ENCODE data around the gene RAPGEF5. TPM values are rescaled to one million over a fixed set of nuclear protein-coding genes. Genes with fewer than 3 reads are reported as not detected.

The RAPGEF5 gene
- total and polyA plus RNA-seq, 2 donors = 6.1 to 30.5 TPM

GRCh38 chr7:22125436-22125835 lies 231.5 kb downstream of the RAPGEF5 start:
- 96% methylated on average over 6 of the region's 6 CpGs for WGBS
- Histone ChIP-seq H3K27me3 (ENCODE audit: control insufficient read depth in 2 of 2, insufficient read depth in 1 of 2, low read length in 1 of 2) (no peaks in the 10 kb centered on the region), H3K36me3 (ENCODE audit: control insufficient read depth in 2 of 2, insufficient read depth in 2 of 2, low read length in 1 of 2) (peaks cover 13 to 53% of the 10 kb centered on the region in 2 donors), H3K4me3 (ENCODE audit: low read length in 2 of 2) (no peak overlapping the region), H3K4me1 (ENCODE audit: control insufficient read depth in 2 of 2, insufficient read depth in 2 of 2, low read length in 2 of 2) (peaks cover 9 to 13% of the 10 kb centered on the region in 2 donors), H3K27ac (ENCODE audit: low read depth in 1 of 2, low read length in 1 of 2) (no peak overlapping the region), H3K9me3 (ENCODE audit: control insufficient read depth in 2 of 2, insufficient read depth in 1 of 2, low read length in 1 of 2) (no peaks in the 10 kb centered on the region)
- no peak for DNase-seq (ENCODE audit: low read depth in 6 of 9, low spot score in 9 of 9)

- DNase-seq (ENCODE audit: low read depth in 6 of 9, low spot score in 9 of 9) = no peak
- Histone ChIP-seq H3K27me3 (ENCODE audit: control insufficient read depth in 2 of 2, insufficient read depth in 1 of 2, low read length in 1 of 2) (no peaks in the 10 kb centered on the region), H3K9me3 (ENCODE audit: control insufficient read depth in 2 of 2, insufficient read depth in 1 of 2, low read length in 1 of 2) (no peaks in the 10 kb centered on the region), H3K4me1 (ENCODE audit: control insufficient read depth in 2 of 2, insufficient read depth in 2 of 2, low read length in 2 of 2) (peaks cover 9 to 13% of the 10 kb centered on the region in 2 donors), H3K27ac (ENCODE audit: low read depth in 1 of 2, low read length in 1 of 2) (no peak overlapping the region), H3K36me3 (ENCODE audit: control insufficient read depth in 2 of 2, insufficient read depth in 2 of 2, low read length in 1 of 2) (peaks cover 16 to 53% of the 10 kb centered on the region in 2 donors), H3K4me3 (ENCODE audit: low read length in 2 of 2) (no peak overlapping the region)
- 98% methylated on average over 3 of the region's 3 CpGs for WGBS
Observed at GRCh38 chr7:22124941-22125340, 232.0 kb downstream of the RAPGEF5 start.

GRCh38 chr7:22123139-22123538 lies 233.8 kb downstream of the RAPGEF5 start:
- Histone ChIP-seq H3K4me1 (ENCODE audit: control insufficient read depth in 2 of 2, insufficient read depth in 2 of 2, low read length in 2 of 2) (peaks cover 9 to 13% of the 10 kb centered on the region in 2 donors), H3K9me3 (ENCODE audit: control insufficient read depth in 2 of 2, insufficient read depth in 1 of 2, low read length in 1 of 2) (no peaks in the 10 kb centered on the region), H3K27ac (ENCODE audit: low read depth in 1 of 2, low read length in 1 of 2) (no peak overlapping the region), H3K27me3 (ENCODE audit: control insufficient read depth in 2 of 2, insufficient read depth in 1 of 2, low read length in 1 of 2) (no peaks in the 10 kb centered on the region), H3K4me3 (ENCODE audit: low read length in 2 of 2) (no peak overlapping the region), H3K36me3 (ENCODE audit: control insufficient read depth in 2 of 2, insufficient read depth in 2 of 2, low read length in 1 of 2) (peaks cover 12 to 51% of the 10 kb centered on the region in 2 donors)
- no peak for DNase-seq (ENCODE audit: low read depth in 6 of 9, low spot score in 9 of 9)
- 55% methylated on average over 5 of the region's 5 CpGs for WGBS

- H3K36me3 ChIP-seq (ENCODE audit: control insufficient read depth in 2 of 2, insufficient read depth in 2 of 2, low read length in 1 of 2) = peaks cover 19 to 54% of the 10 kb centered on the region in 2 donors
- 22% methylated on average over 8 of the region's 8 CpGs for WGBS
- H3K4me1 ChIP-seq (ENCODE audit: control insufficient read depth in 2 of 2, insufficient read depth in 2 of 2, low read length in 2 of 2) = peaks cover 9 to 13% of the 10 kb centered on the region in 2 donors
- H3K27ac ChIP-seq (ENCODE audit: low read depth in 1 of 2, low read length in 1 of 2) = peak overlapping the region in 1 of 2 donors; percentile 50
- peak in 5 of 9 donors; percentile 21 to 59 (median 28) for DNase-seq (ENCODE audit: low read depth in 6 of 9, low spot score in 9 of 9)
- H3K4me3 ChIP-seq (ENCODE audit: low read length in 2 of 2) = no peak overlapping the region
- H3K27me3 ChIP-seq (ENCODE audit: control insufficient read depth in 2 of 2, insufficient read depth in 1 of 2, low read length in 1 of 2) = no peaks in the 10 kb centered on the region
- no peaks in the 10 kb centered on the region for H3K9me3 ChIP-seq (ENCODE audit: control insufficient read depth in 2 of 2, insufficient read depth in 1 of 2, low read length in 1 of 2)
Observed at GRCh38 chr7:22121702-22122474, 235.1 kb downstream of the RAPGEF5 start.

- Histone ChIP-seq H3K4me1 (ENCODE audit: control insufficient read depth in 2 of 2, insufficient read depth in 2 of 2, low read length in 2 of 2) (peaks cover 9 to 13% of the 10 kb centered on the region in 2 donors), H3K27me3 (ENCODE audit: control insufficient read depth in 2 of 2, insufficient read depth in 1 of 2, low read length in 1 of 2) (no peaks in the 10 kb centered on the region), H3K9me3 (ENCODE audit: control insufficient read depth in 2 of 2, insufficient read depth in 1 of 2, low read length in 1 of 2) (no peaks in the 10 kb centered on the region), H3K4me3 (ENCODE audit: low read length in 2 of 2) (no peak overlapping the region), H3K27ac (ENCODE audit: low read depth in 1 of 2, low read length in 1 of 2) (no peak overlapping the region), H3K36me3 (ENCODE audit: control insufficient read depth in 2 of 2, insufficient read depth in 2 of 2, low read length in 1 of 2) (peaks cover 15 to 53% of the 10 kb centered on the region in 2 donors)
- no peak for DNase-seq (ENCODE audit: low read depth in 6 of 9, low spot score in 9 of 9)
- 98% methylated on average over 8 of the region's 8 CpGs for WGBS
Observed at GRCh38 chr7:22120391-22121053, 236.4 kb downstream of the RAPGEF5 start.

GRCh38 chr7:22117222-22117621 lies 239.7 kb downstream of the RAPGEF5 start:
- Histone ChIP-seq H3K36me3 (ENCODE audit: control insufficient read depth in 2 of 2, insufficient read depth in 2 of 2, low read length in 1 of 2) (peaks cover 10 to 48% of the 10 kb centered on the region in 2 donors), H3K27me3 (ENCODE audit: control insufficient read depth in 2 of 2, insufficient read depth in 1 of 2, low read length in 1 of 2) (no peaks in the 10 kb centered on the region), H3K9me3 (ENCODE audit: control insufficient read depth in 2 of 2, insufficient read depth in 1 of 2, low read length in 1 of 2) (no peaks in the 10 kb centered on the region), H3K4me3 (ENCODE audit: low read length in 2 of 2) (no peak overlapping the region), H3K4me1 (ENCODE audit: control insufficient read depth in 2 of 2, insufficient read depth in 2 of 2, low read length in 2 of 2) (peaks cover 3 to 8% of the 10 kb centered on the region in 2 donors), H3K27ac (ENCODE audit: low read depth in 1 of 2, low read length in 1 of 2) (no peak overlapping the region)
- DNase-seq (ENCODE audit: low read depth in 6 of 9, low spot score in 9 of 9) = no peak
- WGBS = 98% methylated on average over 6 of the region's 6 CpGs

- H3K9me3 ChIP-seq (ENCODE audit: control insufficient read depth in 2 of 2, insufficient read depth in 1 of 2, low read length in 1 of 2) = no peaks in the 10 kb centered on the region
- no peak overlapping the region for H3K4me3 ChIP-seq (ENCODE audit: low read length in 2 of 2)
- H3K27ac ChIP-seq (ENCODE audit: low read depth in 1 of 2, low read length in 1 of 2) = no peak overlapping the region
- H3K36me3 ChIP-seq (ENCODE audit: control insufficient read depth in 2 of 2, insufficient read depth in 2 of 2, low read length in 1 of 2) = peaks cover 10 to 43% of the 10 kb centered on the region in 2 donors
- H3K27me3 ChIP-seq (ENCODE audit: control insufficient read depth in 2 of 2, insufficient read depth in 1 of 2, low read length in 1 of 2) = no peaks in the 10 kb centered on the region
- peaks cover 0 to 5% of the 10 kb centered on the region in 2 donors for H3K4me1 ChIP-seq (ENCODE audit: control insufficient read depth in 2 of 2, insufficient read depth in 2 of 2, low read length in 2 of 2)
- 95% methylated on average over 7 of the region's 7 CpGs for WGBS
- no peak for DNase-seq (ENCODE audit: low read depth in 6 of 9, low spot score in 9 of 9)
Observed at GRCh38 chr7:22116451-22117030, 240.4 kb downstream of the RAPGEF5 start.

- Histone ChIP-seq H3K4me3 (ENCODE audit: low read length in 2 of 2) (no peak overlapping the region), H3K36me3 (ENCODE audit: control insufficient read depth in 2 of 2, insufficient read depth in 2 of 2, low read length in 1 of 2) (peaks cover 10 to 43% of the 10 kb centered on the region in 2 donors), H3K4me1 (ENCODE audit: control insufficient read depth in 2 of 2, insufficient read depth in 2 of 2, low read length in 2 of 2) (peaks cover 0 to 8% of the 10 kb centered on the region in 2 donors), H3K27ac (ENCODE audit: low read depth in 1 of 2, low read length in 1 of 2) (no peak overlapping the region), H3K27me3 (ENCODE audit: control insufficient read depth in 2 of 2, insufficient read depth in 1 of 2, low read length in 1 of 2) (no peaks in the 10 kb centered on the region), H3K9me3 (ENCODE audit: control insufficient read depth in 2 of 2, insufficient read depth in 1 of 2, low read length in 1 of 2) (no peaks in the 10 kb centered on the region)
- no peak for DNase-seq (ENCODE audit: low read depth in 6 of 9, low spot score in 9 of 9)
- 85% methylated on average over 5 of the region's 5 CpGs for WGBS
Observed at GRCh38 chr7:22115689-22116088, 241.3 kb downstream of the RAPGEF5 start.

GRCh38 chr7:22114440-22114981 lies 242.4 kb downstream of the RAPGEF5 start:
- 91% methylated on average over 7 of the region's 7 CpGs for WGBS
- Histone ChIP-seq H3K27me3 (ENCODE audit: control insufficient read depth in 2 of 2, insufficient read depth in 1 of 2, low read length in 1 of 2) (no peaks in the 10 kb centered on the region), H3K27ac (ENCODE audit: low read depth in 1 of 2, low read length in 1 of 2) (no peak overlapping the region), H3K4me1 (ENCODE audit: control insufficient read depth in 2 of 2, insufficient read depth in 2 of 2, low read length in 2 of 2) (peaks cover 0 to 8% of the 10 kb centered on the region in 2 donors), H3K36me3 (ENCODE audit: control insufficient read depth in 2 of 2, insufficient read depth in 2 of 2, low read length in 1 of 2) (peaks cover 6 to 33% of the 10 kb centered on the region in 2 donors), H3K9me3 (ENCODE audit: control insufficient read depth in 2 of 2, insufficient read depth in 1 of 2, low read length in 1 of 2) (no peaks in the 10 kb centered on the region), H3K4me3 (ENCODE audit: low read length in 2 of 2) (no peak overlapping the region)
- DNase-seq (ENCODE audit: low read depth in 6 of 9, low spot score in 9 of 9) = no peak
